ENCODE measurements around the gene GCM1. TPM values are rescaled to one million over a fixed set of nuclear protein-coding genes. Genes with fewer than 3 reads are reported as not detected.
"Not testable (repeated sequence)": the region's sequence is repeated elsewhere in the genome, so short reads cannot be mapped to it uniquely, and the experiment has no call there.

The GCM1 gene
- total RNA-seq, 8 experiments from 2014 or later = 0.05 to 0.52 (median 0.10) TPM; not detected in 1

DNA sequence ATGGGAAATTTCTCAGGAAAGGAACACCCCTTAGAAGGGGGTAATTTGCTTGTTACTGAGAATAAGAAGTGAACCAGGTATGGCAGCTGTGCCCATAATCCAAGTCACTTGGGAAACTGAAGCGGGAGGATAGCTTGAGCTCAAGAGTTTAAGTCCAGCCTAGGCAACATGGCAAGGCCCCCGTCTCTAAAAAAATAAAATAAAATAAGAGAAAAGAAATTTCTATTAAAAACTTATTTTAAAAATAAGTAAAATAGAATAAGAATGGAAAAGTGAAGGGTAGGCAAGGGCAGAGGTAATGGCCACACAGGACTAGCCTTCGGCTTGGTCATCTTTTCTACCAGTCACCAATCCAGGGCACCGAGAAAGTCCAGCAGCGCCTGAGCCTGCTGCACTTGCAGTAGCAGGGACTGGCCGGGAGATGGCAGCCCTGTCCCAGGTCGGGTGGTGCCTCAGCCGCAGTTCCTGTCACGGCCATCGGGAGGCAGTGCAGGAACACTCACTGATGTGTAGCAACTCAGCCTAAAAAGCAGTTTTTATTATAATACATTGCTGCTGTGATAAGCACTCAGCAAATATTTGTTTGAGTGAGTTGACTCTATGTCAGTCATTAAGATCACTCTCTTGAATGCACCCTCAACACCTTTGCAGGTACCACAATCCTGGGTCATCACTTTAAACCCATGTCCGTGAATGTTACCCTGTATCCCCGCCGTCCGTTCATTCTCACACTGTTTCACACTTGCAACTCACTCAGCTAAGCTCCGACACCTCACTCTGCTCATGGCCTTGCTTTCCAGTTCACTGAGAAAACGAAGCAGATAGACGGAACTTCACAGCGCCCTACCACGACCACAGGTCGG, 23.2 kb upstream of the GCM1 start:
- in situ Hi-C loops (cut with MboI; ENCODE audit: low pct_unique_long_range_greater_than_20kb in 2 of 9, low sequenced_read_pairs in 9 of 9, unreplicated experiment in 9 of 9) = loop anchor here in 8 of 9 experiments (5.0 to 25.0 kb wide), 6 partner anchors 265 to 540 kb away; no protein-coding TSS in a partner anchor
- WGBS, 10 experiments = 32 to 82% (median 51%) methylated on average over 2 to 18 of the region's 20 CpGs
- H3K4me3 ChIP-seq = no peak overlapping the region
- peaks cover 0 to 7% of the 10 kb centered on the region in 2 donors for H3K4me1 ChIP-seq (replicated peaks in 1 of 2)
- no peak overlapping the region for H3K27ac ChIP-seq
- ATAC-seq (replicated peaks in 6 of 8) = peak; percentile 72 to 91 (median 88)

DNA sequence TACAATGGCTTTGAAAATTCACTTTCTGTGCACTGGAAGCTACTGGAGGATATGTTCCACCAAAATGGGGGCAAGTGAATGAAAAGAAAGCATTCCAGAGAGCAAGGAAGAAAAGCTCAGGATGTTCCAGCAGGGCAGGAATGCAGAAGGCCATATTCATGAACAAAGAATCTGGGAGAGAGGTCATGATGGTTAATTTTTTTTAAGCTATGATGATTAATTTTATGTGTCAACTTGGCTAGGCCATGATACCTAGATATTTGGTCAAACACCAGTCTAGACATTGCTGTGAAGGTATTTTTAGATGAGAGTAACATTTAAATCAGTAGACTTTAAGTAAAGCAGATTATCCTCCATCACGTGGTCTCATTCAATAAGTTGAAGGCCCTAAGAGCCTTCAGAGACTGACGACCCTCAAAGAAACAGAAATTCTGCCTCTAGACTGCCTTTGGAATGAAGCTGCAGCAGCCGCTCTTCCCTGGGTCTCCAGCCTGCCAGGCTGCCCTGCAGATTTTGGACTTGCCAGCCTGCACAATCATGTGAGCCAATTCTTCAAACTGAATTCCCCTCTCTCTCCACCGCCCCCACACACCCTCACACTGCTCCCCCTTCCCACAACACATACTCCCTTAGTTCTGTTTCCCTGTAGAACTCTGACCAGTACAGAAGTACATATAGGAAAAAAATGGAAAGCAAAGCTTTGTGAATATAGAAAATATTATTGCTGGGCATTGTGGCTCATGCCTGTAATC, 20.1 kb upstream of the GCM1 start:
- no peak overlapping the region for H3K4me3 ChIP-seq
- no peak for ATAC-seq (replicated peaks in 6 of 8)
- H3K27ac ChIP-seq = no peak overlapping the region
- H3K4me1 ChIP-seq (replicated peaks in 1 of 2) = no peaks in the 10 kb centered on the region
- 38 to 100% (median 80%) methylated on average over 1 to 3 of the region's 4 CpGs; no CpG with 5 or more reads in 5 of the 10 experiments for WGBS, 10 experiments
- in situ Hi-C loops (cut with MboI; ENCODE audit: low pct_unique_long_range_greater_than_20kb in 2 of 9, low sequenced_read_pairs in 9 of 9, unreplicated experiment in 9 of 9) = loop anchor here in 5 of 9 experiments (25.0 kb wide), 4 partner anchors 269 to 544 kb away; no protein-coding TSS in a partner anchor

DNA sequence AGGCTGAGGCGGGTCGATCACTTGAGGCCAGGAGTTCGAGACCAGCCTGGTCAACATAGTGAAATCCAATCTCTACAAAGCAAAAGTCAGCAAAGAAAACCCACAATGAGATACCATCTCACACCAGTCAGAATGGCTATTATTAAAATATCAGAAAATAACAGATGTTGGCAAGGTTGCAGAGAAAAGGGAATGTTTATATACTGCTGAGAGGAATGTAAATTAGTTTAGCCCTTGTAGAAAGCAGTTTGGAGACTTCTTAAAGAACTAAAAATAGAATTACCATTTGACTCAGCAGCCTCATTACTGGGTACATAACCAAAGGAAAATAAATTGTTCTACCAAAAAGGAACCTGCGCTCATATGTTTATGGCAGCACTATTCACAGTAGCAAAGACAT, 16.7 kb upstream of the GCM1 start:
- in situ Hi-C loops (cut with MboI; ENCODE audit: low pct_unique_long_range_greater_than_20kb in 2 of 9, low sequenced_read_pairs in 9 of 9, unreplicated experiment in 9 of 9) = loop anchor here in 5 of 9 experiments (25.0 kb wide), 4 partner anchors 272 to 547 kb away; no protein-coding TSS in a partner anchor
- 50 to 100% (median 94%) methylated on average over 1 to 3 of the region's 4 CpGs; no CpG with 5 or more reads in 3 of the 10 experiments for WGBS, 10 experiments
- ATAC-seq (replicated peaks in 6 of 8) = no peak
- Histone ChIP-seq H3K27ac (no peak overlapping the region), H3K4me3 (no peak overlapping the region), H3K4me1 (replicated peaks in 1 of 2) (no peaks in the 10 kb centered on the region)

DNA sequence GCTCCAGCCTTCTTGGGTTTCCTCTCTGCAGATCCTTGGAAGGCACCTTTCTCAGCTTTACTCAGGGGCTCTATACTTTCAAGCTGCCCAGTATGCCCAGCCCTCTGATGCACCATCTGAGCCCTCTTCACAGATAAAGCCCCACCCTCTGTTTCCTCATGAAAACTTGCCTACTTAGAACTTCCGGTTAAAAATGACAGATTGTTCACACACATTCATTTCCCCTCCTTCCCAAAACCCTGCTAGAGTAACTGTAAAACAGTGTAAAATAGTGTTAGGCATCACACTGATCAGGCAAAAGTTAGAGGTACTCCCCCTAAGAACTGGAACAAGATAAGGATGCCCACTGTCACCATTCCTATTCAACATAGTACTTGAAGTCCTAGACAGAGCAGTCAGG, 14.0 kb upstream of the GCM1 start:
- no peak overlapping the region for H3K4me3 ChIP-seq
- no peaks in the 10 kb centered on the region for H3K4me1 ChIP-seq (replicated peaks in 1 of 2)
- WGBS, 10 experiments = 43 to 100% (median 80%) methylated on average over 1 of the region's 1 CpG; no CpG with 5 or more reads in 2 of the 10 experiments
- ATAC-seq (replicated peaks in 6 of 8) = no peak
- H3K27ac ChIP-seq = no peak overlapping the region
- in situ Hi-C loops (cut with MboI; ENCODE audit: low pct_unique_long_range_greater_than_20kb in 2 of 9, low sequenced_read_pairs in 9 of 9, unreplicated experiment in 9 of 9) = loop anchor here in 5 of 9 experiments (25.0 kb wide), 4 partner anchors 275 to 550 kb away; no protein-coding TSS in a partner anchor

DNA sequence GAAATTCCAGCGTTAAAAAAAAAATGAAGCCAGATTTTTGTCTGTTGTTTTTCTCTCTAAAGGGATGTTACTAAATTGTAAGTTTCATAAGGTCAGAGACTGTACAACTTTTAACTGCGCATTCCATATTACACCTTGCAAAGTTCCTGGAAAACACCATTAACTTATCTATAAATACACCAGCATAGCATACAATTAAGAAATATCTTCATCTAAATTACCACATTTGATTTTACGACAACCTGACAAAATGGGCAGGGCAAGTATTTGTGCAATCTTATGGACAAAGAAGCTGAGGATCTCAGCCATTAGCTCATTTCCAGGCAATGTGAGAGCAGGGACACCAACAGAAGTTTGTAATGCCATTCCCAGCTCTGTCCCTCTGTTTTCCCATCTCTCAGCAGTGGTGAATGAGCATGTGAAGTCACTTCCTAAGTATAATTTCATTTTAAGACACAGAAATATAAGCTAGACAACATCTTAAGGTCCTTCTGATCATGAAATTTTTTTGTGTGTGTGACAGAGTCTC, 12.9 kb upstream of the GCM1 start:
- Histone ChIP-seq H3K4me1 (replicated peaks in 1 of 2) (no peaks in the 10 kb centered on the region), H3K4me3 (no peak overlapping the region), H3K27ac (no peak overlapping the region)
- in situ Hi-C loops (cut with MboI; ENCODE audit: low pct_unique_long_range_greater_than_20kb in 2 of 9, low sequenced_read_pairs in 9 of 9, unreplicated experiment in 9 of 9) = loop anchor here in 5 of 9 experiments (25.0 kb wide), 4 partner anchors 276 to 551 kb away; no protein-coding TSS in a partner anchor
- peak in 2 of 8 experiments; percentile 52 to 71 for ATAC-seq (replicated peaks in 6 of 8)
- 55 to 100% (median 83%) methylated on average over 1 to 3 of the region's 3 CpGs for WGBS, 10 experiments

DNA sequence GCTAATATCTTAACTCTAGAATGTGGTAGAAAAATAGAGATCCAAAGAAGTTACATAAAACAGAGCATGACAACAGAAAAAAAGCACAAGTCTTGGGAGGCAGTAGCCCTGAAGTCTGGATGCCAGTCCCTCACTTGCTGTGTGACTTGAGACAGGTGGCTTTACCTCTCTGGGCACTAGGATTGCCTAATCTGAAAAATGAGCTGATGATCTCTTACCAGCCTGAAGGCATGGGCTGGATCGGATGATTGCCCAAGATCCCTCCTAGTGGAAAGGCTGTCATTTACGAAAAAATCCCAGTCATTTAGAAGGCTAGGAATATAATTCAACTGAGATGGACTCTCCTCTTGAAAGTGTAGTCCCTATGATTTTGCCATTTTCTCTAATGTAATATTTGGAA, 10.9 kb upstream of the GCM1 start:
- 0 to 76% (median 40%) methylated on average over 1 to 2 of the region's 2 CpGs; no CpG with 5 or more reads in 3 of the 10 experiments for WGBS, 10 experiments
- peak in 3 of 8 experiments; percentile 38 to 53 (median 53) for ATAC-seq (replicated peaks in 6 of 8)
- no peak overlapping the region for H3K27ac ChIP-seq
- no peak overlapping the region for H3K4me3 ChIP-seq
- in situ Hi-C loops (cut with MboI; ENCODE audit: low pct_unique_long_range_greater_than_20kb in 2 of 9, low sequenced_read_pairs in 9 of 9, unreplicated experiment in 9 of 9) = loop anchor here in 5 of 9 experiments (25.0 kb wide), 4 partner anchors 278 to 553 kb away; no protein-coding TSS in a partner anchor
- H3K4me1 ChIP-seq (replicated peaks in 1 of 2) = no peaks in the 10 kb centered on the region

DNA sequence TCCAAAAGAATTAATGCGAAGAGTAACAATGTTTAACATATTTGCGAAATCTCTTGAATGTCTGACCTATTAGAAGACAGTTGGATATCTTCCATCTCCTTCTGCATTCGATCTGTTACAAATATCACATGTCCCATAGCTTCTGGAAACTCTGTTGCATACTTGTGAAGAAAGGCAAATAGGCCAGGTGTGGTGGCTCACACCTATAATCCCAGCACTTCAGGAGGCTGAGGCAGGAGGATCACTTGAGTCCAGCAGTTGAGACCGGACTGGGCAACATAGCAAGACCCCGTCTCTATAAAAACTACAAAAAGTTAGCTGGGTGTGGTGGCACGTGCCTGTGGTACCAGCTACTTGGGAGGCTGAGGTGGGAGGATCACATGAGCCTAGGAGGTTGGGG, 9.4 kb upstream of the GCM1 start:
- not testable (repeated sequence) for H3K27ac ChIP-seq; H3K4me3 ChIP-seq; H3K4me1 ChIP-seq (replicated peaks in 1 of 2); ATAC-seq (replicated peaks in 6 of 8)
- WGBS, 10 experiments = 60 to 100% (median 89%) methylated on average over 1 to 6 of the region's 6 CpGs
- in situ Hi-C loops (cut with MboI; ENCODE audit: low pct_unique_long_range_greater_than_20kb in 2 of 9, low sequenced_read_pairs in 9 of 9, unreplicated experiment in 9 of 9) = loop anchor here in 5 of 9 experiments (25.0 kb wide), 4 partner anchors 279 to 554 kb away; no protein-coding TSS in a partner anchor

DNA sequence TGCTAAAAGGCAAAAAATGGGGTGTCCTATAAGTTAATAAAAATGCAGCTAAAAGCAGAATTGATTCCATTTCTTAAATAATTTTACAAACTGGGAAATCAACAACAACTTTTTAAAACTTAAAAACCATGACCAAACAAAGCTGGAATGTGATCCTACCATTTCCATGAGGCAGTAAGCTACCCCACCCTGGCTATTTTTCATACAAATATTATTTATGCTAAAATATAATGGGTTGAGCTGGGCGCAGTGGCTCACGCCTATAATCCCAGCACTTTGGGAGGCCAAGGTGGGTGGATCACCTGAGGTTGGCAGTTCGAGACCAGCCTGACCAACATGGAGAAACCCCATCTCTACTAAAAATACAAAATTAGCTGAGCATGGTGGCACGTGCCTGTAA, 6.6 kb upstream of the GCM1 start:
- H3K27ac ChIP-seq; H3K4me1 ChIP-seq (replicated peaks in 1 of 2); H3K4me3 ChIP-seq: not testable (repeated sequence)
- ATAC-seq (replicated peaks in 6 of 8) = peak in 2 of 8 experiments; percentile 51 to 60
- in situ Hi-C loops (cut with MboI; ENCODE audit: low pct_unique_long_range_greater_than_20kb in 2 of 9, low sequenced_read_pairs in 9 of 9, unreplicated experiment in 9 of 9) = loop anchor here in 5 of 9 experiments (25.0 kb wide), 4 partner anchors 282 to 557 kb away; no protein-coding TSS in a partner anchor
- whole genome bisulfite sequencing, 10 experiments = 61 to 100% (median 78%) methylated on average over 1 to 4 of the region's 4 CpGs; no CpG with 5 or more reads in 4 of the 10 experiments

DNA sequence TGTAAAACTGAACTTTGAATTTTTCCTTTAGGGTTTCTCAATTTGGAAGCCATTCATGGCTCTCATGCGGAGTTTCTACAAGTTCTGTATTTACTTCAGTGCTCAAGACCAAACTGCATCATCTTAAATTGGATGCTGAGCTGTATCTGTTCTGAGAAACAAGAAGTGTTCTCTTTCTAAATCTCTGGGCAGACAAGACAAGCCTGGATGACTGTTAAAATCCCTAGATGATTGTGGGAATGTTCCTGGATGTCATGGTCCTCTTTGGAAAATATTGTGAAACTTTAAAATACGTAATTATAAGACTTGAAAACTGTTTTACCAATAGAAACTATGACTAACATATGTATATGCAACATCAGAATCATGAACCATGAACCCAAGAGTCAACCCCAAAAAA, 6.2 kb upstream of the GCM1 start:
- ATAC-seq (replicated peaks in 6 of 8) = peak in 1 of 8 experiments; percentile 16
- no peak overlapping the region for H3K27ac ChIP-seq
- in situ Hi-C loops (cut with MboI; ENCODE audit: low pct_unique_long_range_greater_than_20kb in 2 of 9, low sequenced_read_pairs in 9 of 9, unreplicated experiment in 9 of 9) = loop anchor here in 5 of 9 experiments (25.0 kb wide), 4 partner anchors 283 to 558 kb away; no protein-coding TSS in a partner anchor
- no peak overlapping the region for H3K4me3 ChIP-seq
- H3K4me1 ChIP-seq (replicated peaks in 1 of 2) = no peaks in the 10 kb centered on the region
- WGBS, 10 experiments = 60 to 100% (median 86%) methylated on average over 1 to 2 of the region's 2 CpGs; no CpG with 5 or more reads in 1 of the 10 experiments

DNA sequence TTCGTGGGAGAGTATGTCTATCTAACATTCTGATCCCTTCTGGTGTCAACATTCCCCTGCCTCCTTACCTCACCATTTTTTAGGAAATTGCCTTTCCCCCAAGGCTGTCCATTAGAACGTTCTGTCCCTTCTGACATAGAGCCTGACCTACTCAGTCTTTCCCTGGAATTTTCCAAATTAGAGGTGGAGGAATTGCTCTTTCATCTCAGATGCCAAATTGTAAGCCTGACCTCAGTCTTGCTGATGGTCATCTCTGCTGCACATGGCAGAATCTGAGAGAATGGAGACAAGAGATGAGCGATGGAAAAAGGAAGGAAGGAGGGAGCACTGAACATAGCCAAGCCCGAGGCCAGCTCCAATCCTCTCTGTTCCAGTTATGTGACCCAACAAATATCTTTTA, 5.4 kb upstream of the GCM1 start:
- Histone ChIP-seq H3K27ac (no peak overlapping the region), H3K4me3 (no peak overlapping the region), H3K4me1 (replicated peaks in 1 of 2) (no peaks in the 10 kb centered on the region)
- ATAC-seq (replicated peaks in 6 of 8) = no peak
- in situ Hi-C loops (cut with MboI; ENCODE audit: low pct_unique_long_range_greater_than_20kb in 2 of 9, low sequenced_read_pairs in 9 of 9, unreplicated experiment in 9 of 9) = loop anchor here in 5 of 9 experiments (25.0 kb wide), 4 partner anchors 283 to 558 kb away; no protein-coding TSS in a partner anchor
- 31 to 81% (median 69%) methylated on average over 1 to 4 of the region's 4 CpGs for WGBS, 10 experiments

DNA sequence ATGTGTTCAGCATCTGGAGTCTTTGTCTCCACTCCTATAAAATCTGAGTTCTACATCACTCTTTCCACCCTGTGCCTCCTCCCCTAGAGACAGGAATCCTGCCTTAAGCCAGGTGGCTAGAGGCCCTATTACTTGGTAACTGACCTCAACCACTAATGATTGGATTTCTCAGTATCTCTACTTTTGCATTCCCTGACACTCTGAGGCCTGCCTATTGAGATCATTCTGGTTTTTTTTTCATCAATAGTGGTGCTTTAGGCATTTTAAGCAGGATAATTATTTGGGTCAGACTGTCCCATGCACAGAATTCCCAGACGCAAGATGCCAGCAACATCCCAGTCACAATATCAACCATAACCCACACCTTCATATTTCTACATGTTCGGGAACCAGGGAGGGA, 3.9 kb upstream of the GCM1 start:
- WGBS, 10 experiments = 79 to 100% (median 96%) methylated on average over 1 to 2 of the region's 2 CpGs; no CpG with 5 or more reads in 4 of the 10 experiments
- H3K4me3 ChIP-seq = no peak overlapping the region
- no peak overlapping the region for H3K27ac ChIP-seq
- in situ Hi-C loops (cut with MboI; ENCODE audit: low pct_unique_long_range_greater_than_20kb in 2 of 9, low sequenced_read_pairs in 9 of 9, unreplicated experiment in 9 of 9) = loop anchor here in 5 of 9 experiments (25.0 kb wide), 4 partner anchors 285 to 560 kb away; no protein-coding TSS in a partner anchor
- H3K4me1 ChIP-seq (replicated peaks in 1 of 2) = no peaks in the 10 kb centered on the region
- ATAC-seq (replicated peaks in 6 of 8) = no peak

DNA sequence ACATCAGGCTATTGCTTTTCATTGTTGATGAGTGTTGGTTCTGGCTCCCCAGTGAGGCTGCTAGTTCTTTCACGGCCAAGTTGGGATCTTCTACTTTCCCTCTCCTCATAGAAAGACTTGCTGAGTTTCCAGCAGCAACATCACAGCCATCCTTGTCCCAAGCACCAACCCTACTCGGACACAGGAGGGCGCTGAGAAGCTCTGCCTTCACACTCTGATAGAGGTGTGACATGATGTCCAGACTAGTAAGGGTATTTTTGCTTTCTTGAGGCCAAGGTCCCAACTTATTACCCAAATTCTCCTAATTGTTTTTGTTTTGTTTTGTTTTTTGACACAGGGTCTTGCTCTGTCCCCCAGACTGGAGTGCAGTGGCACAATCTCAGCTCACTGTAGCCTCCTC, 3.0 kb upstream of the GCM1 start:
- ATAC-seq (replicated peaks in 6 of 8) = peak in 3 of 8 experiments; percentile 50 to 58 (median 53)
- 13 to 75% (median 45%) methylated on average over 1 to 3 of the region's 3 CpGs; no CpG with 5 or more reads in 5 of the 10 experiments for WGBS, 10 experiments
- Histone ChIP-seq H3K4me3 (no peak overlapping the region), H3K27ac (no peak overlapping the region), H3K4me1 (replicated peaks in 1 of 2) (no peaks in the 10 kb centered on the region)
- in situ Hi-C loops (cut with MboI; ENCODE audit: low pct_unique_long_range_greater_than_20kb in 2 of 9, low sequenced_read_pairs in 9 of 9, unreplicated experiment in 9 of 9) = loop anchor here in 5 of 9 experiments (25.0 kb wide), 4 partner anchors 286 to 561 kb away; no protein-coding TSS in a partner anchor
